Activated B cell treated with CpG ODN at 0.5 μM for 24 hours (primary cell): ENCODE results near the gene ANKH. TPM values are rescaled to one million over a fixed set of nuclear protein-coding genes. Genes with fewer than 3 reads are reported as not detected.

Experiments
- ATAC-seq: fragments of 200-7000 bp; cut with Tn5 transposase; one replicate; pipeline ENCODE4 v1.10.0; 2021; ENCODE audit warnings: low read depth, mild to moderate bottlenecking, moderate library complexity
- CTCF ChIA-PET: fragments of 350-600 bp; sonication (Branson Sonifier 250); formaldehyde crosslinking; loops from one replicate; lab custom pipeline; 2021; ENCODE audit warnings: antibody characterized with exemption; lab: Charles Lee
- POLR2A ChIA-PET: fragments of 350-600 bp; sonication (Branson Sonifier 250); formaldehyde crosslinking; loops from one replicate; lab custom pipeline; 2021; ENCODE audit warnings: antibody characterized with exemption; lab: Charles Lee
- DNase-seq: peaks from one replicate; pipeline ENCODE4 v3.0.0; 2022
- H3K27ac Mint-ChIP-seq: one replicate; pipeline ENCODE4 v1.8.0; 2020; ENCODE audit warnings: mixed read lengths
- H3K27me3 Mint-ChIP-seq: one replicate; pipeline ENCODE4 v1.8.0; 2021; ENCODE audit warnings: mixed read lengths
- H3K36me3 Mint-ChIP-seq: one replicate; pipeline ENCODE4 v1.8.0; 2021; ENCODE audit warnings: low read depth, mixed read lengths
- H3K4me1 Mint-ChIP-seq: one replicate; pipeline ENCODE4 v1.8.0; 2021; ENCODE audit warnings: mixed read lengths
- H3K4me3 Mint-ChIP-seq: one replicate; pipeline ENCODE4 v1.8.0; 2020; ENCODE audit warnings: mild to moderate bottlenecking, mixed read lengths
- H3K9me3 Mint-ChIP-seq: one replicate; pipeline ENCODE4 v1.8.0; 2020; ENCODE audit warnings: mixed read lengths
- CTCF ChIP-seq: fragments of 200-600 bp; IDR thresholded peaks from one replicate; pipeline ENCODE4 v1.8.0; 2022; ENCODE audit warnings: antibody characterized with exemption, mild to moderate bottlenecking
- intact Hi-C: fragments of 100-400 bp; cut with micrococcal nuclease; formaldehyde crosslinking; loops from one replicate; pipeline ENCODE4 v1.15.1; 2024
- total RNA-seq: library from RNA; stranded (reverse); gene quantifications from 2 replicates; pipeline ENCODE4 v1.2.3, GENCODE V29; 2022

ANKH gene
- total RNA-seq, 1 donor from 2014 or later, result 43.3 TPM

DNA sequence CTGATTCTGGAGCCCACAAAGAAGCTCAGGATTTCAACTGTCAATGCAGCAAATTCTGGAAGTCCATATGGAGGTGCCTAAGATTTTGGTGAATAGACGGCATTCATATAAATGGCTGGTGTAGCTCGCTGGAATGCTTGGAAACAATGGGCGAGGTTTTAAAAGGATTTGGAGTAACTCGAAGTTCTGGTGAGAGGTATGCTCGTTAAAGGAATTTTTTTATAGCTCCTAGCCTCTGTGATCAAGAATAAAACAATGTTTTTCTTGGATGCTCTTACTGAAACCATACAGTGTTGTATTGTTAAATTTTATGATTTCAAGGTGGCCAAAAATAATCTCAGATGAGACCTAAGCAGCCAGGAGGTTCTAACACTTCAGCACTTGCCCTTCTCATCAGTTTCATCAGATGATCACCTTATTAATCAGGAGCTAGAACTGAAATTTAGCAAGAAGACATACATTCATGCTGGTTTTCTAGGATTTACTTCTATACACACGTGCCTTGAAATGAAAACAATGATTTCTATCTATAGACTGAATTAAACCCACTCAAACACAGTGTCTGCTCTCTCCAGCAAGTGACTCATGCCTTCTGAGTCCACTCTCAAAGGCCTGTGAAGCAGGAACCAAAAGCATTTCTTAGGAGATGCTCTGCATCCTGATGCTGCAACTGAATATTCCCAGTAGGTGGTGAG is 127.8 kb downstream of the ANKH start:
- CTCF ChIA-PET, result interaction anchor here (1.5 kb wide), 1 partner anchor 260 kb away, joined by 4 read pairs; no protein-coding TSS in a partner anchor
- POLR2A ChIA-PET, result no interaction called here
- H3K27ac Mint-ChIP-seq, result no peak overlapping the region
- DNase-seq (no peak), ATAC-seq (no peak)
- H3K27me3 Mint-ChIP-seq, result no peaks in the 10 kb centered on the region
- no peak for TF ChIP-seq CTCF
- peaks cover 51% of the 10 kb centered on the region for H3K36me3 Mint-ChIP-seq
- no peaks in the 10 kb centered on the region for H3K9me3 Mint-ChIP-seq
- peak overlapping the region; percentile 3 for H3K4me3 Mint-ChIP-seq
- intact Hi-C loops, result no loop called here
- peaks cover 26% of the 10 kb centered on the region for H3K4me1 Mint-ChIP-seq

DNA sequence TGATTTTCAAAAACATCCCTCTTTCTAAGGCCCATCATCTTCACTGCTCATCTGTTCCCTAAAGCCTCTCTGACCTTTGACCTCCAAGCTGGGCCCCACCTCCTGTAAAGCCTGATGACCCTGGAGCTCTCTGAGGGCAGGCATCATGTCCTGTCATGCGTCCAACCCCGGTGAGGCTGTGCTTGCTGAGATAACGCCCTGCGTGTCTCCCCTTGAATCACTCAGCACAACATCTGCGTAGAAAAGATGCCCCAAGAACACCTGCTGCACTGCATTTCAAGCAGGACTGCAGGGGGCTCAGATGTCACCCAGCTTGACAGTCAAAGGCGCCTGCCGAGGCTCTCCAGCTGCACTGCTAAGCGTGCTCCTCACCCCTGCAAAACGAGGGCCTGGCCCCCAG is 129.1 kb downstream of the ANKH start:
- Mint-ChIP-seq H3K27me3 (no peaks in the 10 kb centered on the region), H3K9me3 (no peaks in the 10 kb centered on the region), H3K27ac (no peak overlapping the region), H3K36me3 (peaks cover 57% of the 10 kb centered on the region), H3K4me1 (peaks cover 26% of the 10 kb centered on the region), H3K4me3 (no peak overlapping the region)
- TF ChIP-seq CTCF, result no peak
- ChIA-PET POLR2A (no interaction called here), CTCF (interaction anchor here (1.5 kb wide), 1 partner anchor 261 kb away, joined by 4 read pairs; no protein-coding TSS in a partner anchor)
- no peak for ATAC-seq
- intact Hi-C loops, result no loop called here
- no peak for DNase-seq

- Mint-ChIP-seq H3K27me3 (no peaks in the 10 kb centered on the region), H3K36me3 (peaks cover 54% of the 10 kb centered on the region), H3K9me3 (no peaks in the 10 kb centered on the region), H3K27ac (no peak overlapping the region), H3K4me3 (no peak overlapping the region), H3K4me1 (peaks cover 26% of the 10 kb centered on the region)
- ChIA-PET POLR2A (no interaction called here), CTCF (no interaction called here)
- no peak for TF ChIP-seq CTCF
- ATAC-seq (no peak), DNase-seq (no peak)
- intact Hi-C loops, result no loop called here
Measured at GRCh38 chr5:14741801-14742440, 129.7 kb downstream of the ANKH start.

DNA sequence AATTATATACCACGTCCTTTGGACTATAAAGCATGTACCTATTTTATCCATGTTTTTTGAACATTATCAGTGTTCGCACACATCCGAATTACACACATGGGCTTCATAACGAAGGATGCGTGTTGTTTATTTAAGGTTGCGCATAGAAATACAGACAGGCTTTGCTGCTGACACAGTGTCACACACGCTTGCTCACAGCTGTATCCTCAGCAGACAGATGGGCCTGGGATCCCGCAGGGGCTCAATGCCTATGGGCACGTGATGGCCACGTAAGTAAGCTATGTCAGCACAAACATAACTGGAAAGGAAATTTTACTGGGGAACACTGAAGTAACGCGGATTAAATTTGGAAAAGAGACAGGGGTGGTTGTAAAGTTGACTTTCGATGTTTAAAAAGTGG is 130.4 kb downstream of the ANKH start:
- peaks cover 58% of the 10 kb centered on the region for H3K36me3 Mint-ChIP-seq
- H3K27me3 Mint-ChIP-seq, result no peaks in the 10 kb centered on the region
- no peak for TF ChIP-seq CTCF
- CTCF ChIA-PET, result interaction anchor here (0.8 kb wide), 1 partner anchor 14 kb away, joined by 3 read pairs; no protein-coding TSS in a partner anchor
- peaks cover 22% of the 10 kb centered on the region for H3K4me1 Mint-ChIP-seq
- intact Hi-C loops, result no loop called here
- DNase-seq (no peak), ATAC-seq (no peak)
- no peak overlapping the region for H3K4me3 Mint-ChIP-seq
- H3K27ac Mint-ChIP-seq, result no peak overlapping the region
- POLR2A ChIA-PET, result no interaction called here
- no peaks in the 10 kb centered on the region for H3K9me3 Mint-ChIP-seq

GRCh38 chr5:14739981-14740380 is 131.6 kb downstream of the ANKH start:
- TF ChIP-seq CTCF, result no peak
- no peak for ATAC-seq
- H3K9me3 Mint-ChIP-seq, result no peaks in the 10 kb centered on the region
- H3K27me3 Mint-ChIP-seq, result no peaks in the 10 kb centered on the region
- DNase-seq, result no peak
- intact Hi-C loops, result no loop called here
- ChIA-PET POLR2A (no interaction called here), CTCF (no interaction called here)
- H3K4me1 Mint-ChIP-seq, result peaks cover 10% of the 10 kb centered on the region
- H3K4me3 Mint-ChIP-seq, result no peak overlapping the region
- no peak overlapping the region for H3K27ac Mint-ChIP-seq
- peaks cover 58% of the 10 kb centered on the region for H3K36me3 Mint-ChIP-seq
